ENCODE results near the gene ATP11A. TPM values are rescaled to one million over a fixed set of nuclear protein-coding genes. Genes with fewer than 3 reads are reported as not detected.

The ATP11A gene
- polyA plus RNA-seq, 3 donors = 38.4 to 87.7 (median 43.9) TPM

- DNase-seq (ENCODE audit: extremely low read depth in 1 of 11, low read depth in 9 of 11, low spot score in 4 of 11) = no peak
Observed at GRCh38 chr13:112818040-112818697, 128.3 kb downstream of the ATP11A start.

GRCh38 chr13:112818698-112819045 lies 128.8 kb downstream of the ATP11A start:
- DNase-seq (ENCODE audit: extremely low read depth in 1 of 11, low read depth in 9 of 11, low spot score in 4 of 11) = no peak

DNA sequence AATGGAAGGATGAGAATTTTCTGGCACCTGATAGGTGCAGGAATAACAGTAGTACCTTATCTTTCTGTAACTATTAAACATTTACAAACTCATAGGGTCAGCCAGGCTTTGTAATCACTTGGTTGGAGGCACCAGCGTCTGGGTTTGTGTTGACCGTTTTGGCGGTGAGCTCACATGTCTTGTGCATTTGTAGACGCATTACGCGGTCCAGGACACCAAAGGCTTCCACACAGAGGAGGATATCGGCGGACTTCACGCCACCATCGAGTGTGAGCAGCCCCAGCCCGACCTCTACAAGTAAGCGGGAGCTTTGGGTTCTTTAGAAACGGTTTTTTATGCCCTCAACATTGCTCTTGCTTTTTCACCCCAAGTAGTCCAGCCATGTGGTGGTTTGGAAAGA lies 129.3 kb downstream of the ATP11A start:
- no peak for DNase-seq (ENCODE audit: extremely low read depth in 1 of 11, low read depth in 9 of 11, low spot score in 4 of 11)

- DNase-seq (ENCODE audit: extremely low read depth in 1 of 11, low read depth in 9 of 11, low spot score in 4 of 11) = no peak
Observed at GRCh38 chr13:112819816-112820215, 130.0 kb downstream of the ATP11A start.

DNA sequence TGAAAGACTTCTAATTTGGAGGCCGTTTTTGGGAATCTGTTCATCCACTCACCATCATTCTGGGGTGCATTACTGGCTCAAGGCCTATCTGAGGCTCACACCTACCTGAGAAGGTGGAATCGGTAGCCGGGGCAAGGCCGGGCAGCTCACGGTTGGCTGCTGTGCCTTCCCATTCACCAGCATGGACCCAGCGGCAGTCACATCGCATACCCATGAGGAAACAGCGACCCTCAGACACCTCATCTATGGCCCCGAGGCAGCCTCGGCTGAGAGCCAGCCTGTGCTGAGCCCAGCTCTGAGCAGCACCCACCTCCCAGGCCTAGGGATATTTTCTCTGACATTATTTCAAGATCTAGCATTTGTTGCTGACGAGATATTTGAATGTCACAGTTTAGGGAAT lies 130.5 kb downstream of the ATP11A start:
- no peak for DNase-seq (ENCODE audit: extremely low read depth in 1 of 11, low read depth in 9 of 11, low spot score in 4 of 11)

GRCh38 chr13:112821340-112822055 lies 131.7 kb downstream of the ATP11A start:
- no peak for DNase-seq (ENCODE audit: extremely low read depth in 1 of 11, low read depth in 9 of 11, low spot score in 4 of 11)

DNA sequence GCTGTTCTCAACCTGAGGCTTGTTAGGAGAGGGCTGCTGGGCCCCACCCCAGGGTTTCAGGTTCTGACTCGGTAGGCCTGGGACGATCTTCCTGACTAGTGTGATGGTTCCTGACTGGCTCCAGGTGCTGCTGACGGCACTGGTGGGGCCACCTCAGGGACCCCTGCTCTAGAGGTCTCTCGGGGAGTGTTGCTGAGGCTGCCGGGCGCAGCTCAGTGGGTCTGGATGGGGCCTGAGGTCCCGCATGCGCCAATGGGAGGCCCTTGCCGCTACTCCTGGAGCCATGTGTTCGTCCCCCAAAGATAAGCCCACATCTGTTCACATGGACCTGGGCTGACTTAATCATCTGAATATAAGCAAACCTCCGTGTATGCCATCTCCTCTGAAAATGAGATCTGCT lies 133.0 kb downstream of the ATP11A start:
- no peak for DNase-seq (ENCODE audit: extremely low read depth in 1 of 11, low read depth in 9 of 11, low spot score in 4 of 11)

DNA sequence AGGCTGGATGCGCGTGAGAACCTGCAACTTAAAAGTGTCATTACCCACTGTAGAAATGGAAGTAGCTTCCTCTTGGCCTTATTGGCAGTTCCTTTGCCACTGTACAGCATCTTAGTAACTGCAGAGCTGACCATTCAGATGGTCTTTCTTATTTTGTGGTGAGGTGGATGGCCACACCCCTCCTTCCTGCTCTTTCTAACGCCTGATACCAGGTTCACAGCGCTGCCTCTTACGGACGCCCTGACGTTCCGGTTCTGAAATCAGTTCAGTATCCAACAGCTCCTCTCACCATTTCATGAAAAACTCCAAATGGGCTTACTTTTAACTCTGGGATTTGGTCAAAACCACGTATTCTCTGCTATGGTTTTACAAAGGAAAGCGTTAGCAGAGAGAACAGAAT lies 134.6 kb downstream of the ATP11A start:
- no peak for DNase-seq (ENCODE audit: extremely low read depth in 1 of 11, low read depth in 9 of 11, low spot score in 4 of 11)

DNA sequence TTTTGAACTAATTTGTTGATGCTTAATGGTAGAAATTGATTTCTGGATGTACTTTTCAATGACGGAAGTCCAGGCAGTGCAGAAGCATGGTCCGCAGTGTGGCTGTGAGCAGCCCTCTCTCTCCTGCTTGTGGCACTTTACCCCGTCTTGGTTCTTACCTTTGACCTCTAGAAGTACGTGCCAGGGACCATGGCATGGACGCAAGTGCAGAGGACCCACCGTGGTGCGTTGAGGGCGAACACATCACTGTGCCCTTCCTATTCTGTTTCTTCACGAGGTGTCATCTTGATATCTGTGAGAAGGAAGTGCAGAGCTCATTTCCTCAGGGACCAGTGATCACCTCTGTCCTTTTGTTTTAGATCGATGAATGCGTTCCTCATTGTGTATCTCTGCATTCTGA lies 135.2 kb downstream of the ATP11A start:
- DNase-seq (ENCODE audit: extremely low read depth in 1 of 11, low read depth in 9 of 11, low spot score in 4 of 11) = no peak

DNA sequence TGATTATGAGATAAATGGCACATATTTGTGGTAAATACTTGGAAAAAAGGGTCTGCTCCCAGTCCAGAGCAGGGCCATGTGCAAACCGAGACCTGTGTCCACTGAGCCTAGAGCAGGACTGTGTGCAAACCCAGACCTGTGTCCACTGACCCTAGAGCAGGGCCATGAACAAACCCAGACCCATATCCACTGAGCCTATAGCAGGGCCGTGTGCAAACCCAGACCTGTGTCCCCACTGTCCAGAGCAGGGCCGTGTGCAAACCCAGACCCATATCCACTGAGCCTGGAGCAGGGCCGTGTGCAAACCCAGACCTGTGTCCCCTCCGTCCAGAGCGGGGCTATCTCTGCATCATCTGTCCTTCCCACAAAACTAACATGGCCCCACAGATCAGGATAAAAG lies 136.0 kb downstream of the ATP11A start:
- DNase-seq (ENCODE audit: extremely low read depth in 1 of 11, low read depth in 9 of 11, low spot score in 4 of 11) = no peak

DNA sequence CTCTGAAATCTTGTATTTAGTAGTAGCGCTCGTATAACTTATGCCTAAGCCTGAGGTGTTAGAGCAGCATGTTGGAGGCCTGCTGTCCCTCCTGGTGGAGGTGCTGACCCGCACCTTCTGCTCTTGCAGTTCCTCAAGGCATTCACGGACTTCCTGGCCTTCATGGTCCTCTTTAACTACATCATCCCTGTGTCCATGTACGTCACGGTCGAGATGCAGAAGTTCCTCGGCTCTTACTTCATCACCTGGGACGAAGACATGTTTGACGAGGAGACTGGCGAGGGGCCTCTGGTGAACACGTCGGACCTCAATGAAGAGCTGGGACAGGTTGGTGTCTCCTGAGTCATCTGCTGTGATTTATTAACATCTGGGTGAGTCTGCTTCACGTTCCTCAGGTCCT lies 136.7 kb downstream of the ATP11A start:
- DNase-seq (ENCODE audit: extremely low read depth in 1 of 11, low read depth in 9 of 11, low spot score in 4 of 11) = no peak

DNA sequence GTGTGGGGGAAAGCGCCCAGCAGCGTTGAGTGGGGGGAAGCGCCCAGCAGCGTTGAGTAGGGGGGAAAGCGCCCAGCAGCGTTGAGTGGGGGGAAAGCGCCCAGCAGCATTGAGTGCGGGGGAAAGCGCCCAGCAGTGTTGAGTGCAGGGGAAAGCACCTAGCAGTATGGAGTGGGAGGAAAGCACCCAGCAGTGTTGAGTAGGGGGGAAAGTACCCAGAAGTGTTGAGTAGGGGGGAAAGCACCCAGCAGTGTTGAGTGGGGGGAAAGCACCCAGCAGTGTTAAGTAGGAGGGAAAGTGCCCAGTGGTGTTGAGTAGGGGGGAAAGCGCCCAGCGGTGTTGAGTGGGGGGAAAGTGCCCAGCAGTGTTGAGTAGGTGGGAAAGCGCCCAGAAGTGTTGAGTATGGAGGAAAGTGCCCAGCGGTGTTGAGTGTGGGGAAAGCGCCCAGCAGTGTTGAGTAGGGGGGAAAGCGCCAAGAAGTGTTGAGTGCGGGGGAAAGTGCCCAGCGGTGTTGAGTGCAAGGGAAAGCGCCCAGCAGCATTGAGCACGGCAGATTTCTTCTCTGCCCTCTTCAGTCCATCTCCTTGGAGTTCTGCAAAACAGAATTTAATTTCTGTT lies 138.4 kb downstream of the ATP11A start:
- DNase-seq (ENCODE audit: extremely low read depth in 1 of 11, low read depth in 9 of 11, low spot score in 4 of 11) = no peak

GRCh38 chr13:112828756-112829155 lies 138.9 kb downstream of the ATP11A start:
- DNase-seq (ENCODE audit: extremely low read depth in 1 of 11, low read depth in 9 of 11, low spot score in 4 of 11) = no peak

- DNase-seq (ENCODE audit: extremely low read depth in 1 of 11, low read depth in 9 of 11, low spot score in 4 of 11) = no peak
Observed at GRCh38 chr13:112831196-112831595, 141.4 kb downstream of the ATP11A start.

DNA sequence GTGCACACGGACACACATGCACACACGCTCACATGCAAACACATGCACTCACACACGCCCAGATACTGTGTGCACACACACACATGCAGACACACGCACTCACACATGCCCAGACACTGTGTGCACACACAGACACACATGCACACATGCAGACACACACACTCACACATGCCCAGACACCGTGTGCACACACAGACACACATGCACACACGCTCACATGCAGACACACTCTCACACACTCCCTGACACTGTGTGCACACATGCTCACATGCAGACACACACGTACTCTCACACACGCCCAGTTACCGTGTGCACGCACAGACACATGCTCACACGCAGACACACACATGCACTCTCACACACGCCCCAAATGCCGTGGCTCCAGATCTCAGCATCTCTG lies 142.0 kb downstream of the ATP11A start:
- no peak for DNase-seq (ENCODE audit: extremely low read depth in 1 of 11, low read depth in 9 of 11, low spot score in 4 of 11)

DNA sequence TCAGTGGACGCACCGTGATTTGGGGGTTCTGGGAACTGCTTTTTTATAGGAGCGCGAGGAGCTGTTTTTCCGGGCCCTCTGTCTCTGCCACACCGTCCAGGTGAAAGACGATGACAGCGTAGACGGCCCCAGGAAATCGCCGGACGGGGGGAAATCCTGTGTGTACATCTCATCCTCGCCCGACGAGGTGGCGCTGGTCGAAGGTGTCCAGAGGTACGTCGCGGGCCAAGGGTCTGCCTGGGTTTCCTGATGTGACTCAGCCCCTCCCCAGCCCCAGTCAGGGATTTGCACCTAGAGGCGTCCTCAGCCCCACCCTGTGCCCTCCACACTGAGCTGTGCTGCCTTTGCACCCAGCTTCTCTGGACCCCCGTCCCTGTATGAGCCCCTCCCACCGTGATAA lies 143.0 kb downstream of the ATP11A start:
- no peak for DNase-seq (ENCODE audit: extremely low read depth in 1 of 11, low read depth in 9 of 11, low spot score in 4 of 11)

DNA sequence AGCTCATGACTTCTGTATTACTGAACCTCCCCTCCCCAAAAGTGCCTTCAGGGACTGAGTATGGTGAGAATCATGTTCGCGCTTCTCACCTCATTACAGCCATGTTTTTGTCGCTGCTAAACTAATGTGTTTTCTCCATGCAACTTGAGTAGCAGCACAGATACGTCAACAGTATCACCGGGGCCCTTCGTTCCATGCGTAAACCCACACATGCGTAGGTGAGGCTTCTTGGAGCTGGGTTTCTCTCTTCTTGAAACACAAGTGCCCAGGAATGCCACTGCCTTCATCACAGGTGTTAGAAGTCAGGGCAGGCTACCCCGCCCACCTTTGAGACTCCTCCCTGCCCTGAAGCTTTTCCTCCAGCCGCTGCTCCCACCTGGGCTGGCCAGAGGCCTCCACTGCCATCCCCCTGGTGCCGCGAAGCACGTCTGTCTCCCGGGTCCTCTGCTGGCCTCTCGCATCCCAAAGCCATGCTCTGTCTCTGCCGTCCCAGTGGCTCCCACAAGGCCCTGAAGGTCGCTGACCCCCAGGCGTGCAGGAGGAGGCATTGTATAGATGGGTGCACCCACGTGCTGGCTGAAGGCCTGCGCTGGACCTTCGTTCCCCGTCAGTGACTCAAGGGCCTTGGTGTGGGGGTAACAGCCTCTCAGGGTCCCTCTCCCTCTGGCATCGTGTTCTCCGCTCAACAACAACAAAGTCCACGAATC lies 143.9 kb downstream of the ATP11A start:
- DNase-seq (ENCODE audit: extremely low read depth in 1 of 11, low read depth in 9 of 11, low spot score in 4 of 11) = no peak

DNA sequence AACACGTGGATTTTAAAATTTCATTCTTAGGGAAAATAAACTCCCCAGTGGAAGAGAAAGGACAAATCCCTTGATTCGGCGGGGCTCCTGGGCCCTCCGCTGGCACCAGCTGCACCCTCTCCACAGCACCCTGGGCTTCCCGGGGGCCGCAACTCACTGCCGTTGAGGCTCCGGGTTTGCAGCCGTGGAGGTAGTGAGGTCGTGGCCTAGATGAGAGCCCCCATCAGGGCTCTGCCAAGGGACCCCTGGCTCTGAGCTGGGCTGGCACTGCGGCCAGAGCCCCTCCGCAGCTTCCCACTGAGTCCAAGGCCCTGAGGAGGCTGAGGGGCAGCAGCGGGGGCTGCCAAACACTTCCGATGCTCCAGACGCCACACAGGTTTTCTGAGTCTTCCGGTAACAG lies 145.5 kb downstream of the ATP11A start:
- no peak for DNase-seq (ENCODE audit: extremely low read depth in 1 of 11, low read depth in 9 of 11, low spot score in 4 of 11)

GRCh38 chr13:112835796-112836195 lies 146.0 kb downstream of the ATP11A start:
- no peak for DNase-seq (ENCODE audit: extremely low read depth in 1 of 11, low read depth in 9 of 11, low spot score in 4 of 11)

DNA sequence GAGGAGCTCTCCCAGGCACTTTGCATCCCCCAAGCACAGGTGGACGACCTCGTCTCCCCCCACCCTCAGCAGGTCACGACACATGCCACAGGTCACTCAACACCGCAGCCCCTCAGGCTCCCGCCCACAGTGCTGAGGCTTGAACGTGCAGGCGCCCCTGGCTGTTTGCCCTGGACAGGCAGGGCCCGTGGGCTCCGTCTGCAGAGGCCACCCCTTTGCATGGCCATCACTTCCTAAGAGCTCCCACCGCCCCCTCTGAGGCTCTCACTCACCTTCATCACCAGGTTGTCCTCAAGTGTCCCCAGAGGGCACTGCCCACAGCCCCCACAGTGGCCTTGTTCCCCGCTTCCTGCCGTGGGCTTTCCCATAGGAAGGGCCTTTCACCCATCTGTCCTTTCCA lies 147.1 kb downstream of the ATP11A start:
- DNase-seq (ENCODE audit: extremely low read depth in 1 of 11, low read depth in 9 of 11, low spot score in 4 of 11) = no peak

Measured in renal cortex interstitium (tissue), 11 donors.